ENCODE results near the gene PSMD12.

Gene PSMD12

DNA sequence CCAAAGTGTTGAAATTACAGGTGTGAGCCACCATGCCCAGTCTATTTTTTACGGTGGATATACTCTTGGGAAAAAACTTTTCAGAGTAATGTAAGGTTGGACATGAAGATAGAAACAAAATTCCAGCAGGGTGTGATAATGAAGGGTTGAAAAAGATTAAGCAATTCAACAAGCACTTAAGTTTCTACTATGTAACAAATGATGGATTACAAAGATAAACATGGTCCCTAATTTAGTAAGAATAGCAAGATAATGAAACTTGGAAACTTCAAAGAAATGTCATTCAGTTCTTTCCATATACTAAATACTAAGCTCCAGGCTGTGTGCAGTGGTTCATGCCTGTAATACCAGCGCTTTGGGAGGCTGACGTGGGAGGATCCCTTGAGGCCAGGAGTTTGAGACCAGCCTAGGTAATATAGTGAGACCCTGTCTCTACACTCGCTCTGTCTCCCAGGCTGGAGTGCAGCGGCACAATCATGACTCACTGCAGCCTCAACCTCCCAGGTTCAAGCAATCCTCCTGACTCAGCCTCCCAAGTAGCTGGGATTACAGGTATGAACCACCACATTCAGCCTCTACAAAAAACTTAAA, 31.0 kb downstream of the PSMD12 start:
- TF ChIP-seq POLR2AphosphoS5 (IDR thresholded peaks at IDR 0.05; ENCODE audit: low read depth, low read length), result no peak
- TF ChIP-seq TAF1 (IDR thresholded peaks at IDR 0.05; ENCODE audit: borderline replicate concordance, insufficient read depth, low read length), result no peak
- no peak for TF ChIP-seq SIN3A (IDR thresholded peaks at IDR 0.05; ENCODE audit: borderline replicate concordance, insufficient read depth, low read length)
- no peak for TF ChIP-seq FOXP2 (optimal IDR thresholded peaks at IDR 0.05; ENCODE audit: borderline replicate concordance, extremely low read depth, extremely low read length, insufficient read depth)
- TF ChIP-seq, protein P1, sequence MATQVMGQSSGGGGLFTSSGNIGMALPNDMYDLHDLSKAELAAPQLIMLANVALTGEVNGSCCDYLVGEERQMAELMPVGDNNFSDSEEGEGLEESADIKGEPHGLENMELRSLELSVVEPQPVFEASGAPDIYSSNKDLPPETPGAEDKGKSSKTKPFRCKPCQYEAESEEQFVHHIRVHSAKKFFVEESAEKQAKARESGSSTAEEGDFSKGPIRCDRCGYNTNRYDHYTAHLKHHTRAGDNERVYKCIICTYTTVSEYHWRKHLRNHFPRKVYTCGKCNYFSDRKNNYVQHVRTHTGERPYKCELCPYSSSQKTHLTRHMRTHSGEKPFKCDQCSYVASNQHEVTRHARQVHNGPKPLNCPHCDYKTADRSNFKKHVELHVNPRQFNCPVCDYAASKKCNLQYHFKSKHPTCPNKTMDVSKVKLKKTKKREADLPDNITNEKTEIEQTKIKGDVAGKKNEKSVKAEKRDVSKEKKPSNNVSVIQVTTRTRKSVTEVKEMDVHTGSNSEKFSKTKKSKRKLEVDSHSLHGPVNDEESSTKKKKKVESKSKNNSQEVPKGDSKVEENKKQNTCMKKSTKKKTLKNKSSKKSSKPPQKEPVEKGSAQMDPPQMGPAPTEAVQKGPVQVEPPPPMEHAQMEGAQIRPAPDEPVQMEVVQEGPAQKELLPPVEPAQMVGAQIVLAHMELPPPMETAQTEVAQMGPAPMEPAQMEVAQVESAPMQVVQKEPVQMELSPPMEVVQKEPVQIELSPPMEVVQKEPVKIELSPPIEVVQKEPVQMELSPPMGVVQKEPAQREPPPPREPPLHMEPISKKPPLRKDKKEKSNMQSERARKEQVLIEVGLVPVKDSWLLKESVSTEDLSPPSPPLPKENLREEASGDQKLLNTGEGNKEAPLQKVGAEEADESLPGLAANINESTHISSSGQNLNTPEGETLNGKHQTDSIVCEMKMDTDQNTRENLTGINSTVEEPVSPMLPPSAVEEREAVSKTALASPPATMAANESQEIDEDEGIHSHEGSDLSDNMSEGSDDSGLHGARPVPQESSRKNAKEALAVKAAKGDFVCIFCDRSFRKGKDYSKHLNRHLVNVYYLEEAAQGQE (IDR thresholded peaks at IDR 0.05; ENCODE audit: insufficient read depth in 1 of 2, low read depth in 2 of 2, low read length in 2 of 2), result no peak

DNA sequence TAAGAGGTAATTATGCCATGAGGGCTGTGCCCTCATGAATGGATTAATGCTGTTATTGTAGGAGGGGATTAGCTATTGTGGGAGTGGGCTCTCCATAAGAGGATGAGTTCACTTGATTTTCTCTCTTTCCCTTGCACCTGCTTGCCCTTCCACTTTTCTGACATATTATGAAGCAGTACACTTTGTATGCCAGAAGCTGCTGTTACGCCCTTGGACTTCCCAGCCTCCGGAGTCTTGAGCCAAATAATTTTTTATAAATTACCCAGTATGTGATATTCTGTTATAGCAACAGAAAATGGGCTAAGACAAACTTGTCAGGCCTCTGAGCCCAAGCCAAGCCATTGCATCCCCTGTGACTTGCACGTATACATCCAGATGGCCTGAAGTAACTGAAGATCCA, 38.4 kb downstream of the PSMD12 start:
- TF ChIP-seq, protein P1 (IDR thresholded peaks at IDR 0.05; ENCODE audit: insufficient read depth in 1 of 2, low read depth in 2 of 2, low read length in 2 of 2), result no peak
- TF ChIP-seq FOXP2 (optimal IDR thresholded peaks at IDR 0.05; ENCODE audit: borderline replicate concordance, extremely low read depth, extremely low read length, insufficient read depth) (no peak), POLR2AphosphoS5 (IDR thresholded peaks at IDR 0.05; ENCODE audit: low read depth, low read length) (no peak), SIN3A (IDR thresholded peaks at IDR 0.05; ENCODE audit: borderline replicate concordance, insufficient read depth, low read length) (no peak)

DNA sequence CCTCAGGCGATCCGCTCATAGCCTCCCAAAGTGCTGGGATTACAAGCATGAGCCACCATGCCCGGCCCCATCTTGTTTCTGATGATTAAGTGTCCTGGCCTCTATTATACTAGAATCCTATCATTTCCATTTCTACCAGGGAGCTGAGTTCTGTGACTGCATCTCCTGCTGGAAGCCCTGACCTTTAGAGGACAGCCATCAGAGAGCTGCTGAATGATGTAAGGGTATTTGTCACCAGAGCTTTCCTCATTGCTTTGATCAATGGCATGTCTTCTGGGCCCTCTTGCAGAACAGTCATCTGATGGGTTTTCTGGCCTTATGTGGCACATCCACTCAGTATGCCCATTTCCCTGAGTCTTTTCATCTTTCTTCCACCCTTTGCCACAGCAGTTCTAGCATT, 39.9 kb downstream of the PSMD12 start:
- TF ChIP-seq, protein P1 (IDR thresholded peaks at IDR 0.05; ENCODE audit: insufficient read depth in 1 of 2, low read depth in 2 of 2, low read length in 2 of 2), result no peak
- TF ChIP-seq FOXP2 (optimal IDR thresholded peaks at IDR 0.05; ENCODE audit: borderline replicate concordance, extremely low read depth, extremely low read length, insufficient read depth), result no peak
- TF ChIP-seq POLR2AphosphoS5 (IDR thresholded peaks at IDR 0.05; ENCODE audit: low read depth, low read length), result no peak
- no peak for TF ChIP-seq SIN3A (IDR thresholded peaks at IDR 0.05; ENCODE audit: borderline replicate concordance, insufficient read depth, low read length)
- TF ChIP-seq TAF1 (IDR thresholded peaks at IDR 0.05; ENCODE audit: borderline replicate concordance, insufficient read depth, low read length), result no peak

DNA sequence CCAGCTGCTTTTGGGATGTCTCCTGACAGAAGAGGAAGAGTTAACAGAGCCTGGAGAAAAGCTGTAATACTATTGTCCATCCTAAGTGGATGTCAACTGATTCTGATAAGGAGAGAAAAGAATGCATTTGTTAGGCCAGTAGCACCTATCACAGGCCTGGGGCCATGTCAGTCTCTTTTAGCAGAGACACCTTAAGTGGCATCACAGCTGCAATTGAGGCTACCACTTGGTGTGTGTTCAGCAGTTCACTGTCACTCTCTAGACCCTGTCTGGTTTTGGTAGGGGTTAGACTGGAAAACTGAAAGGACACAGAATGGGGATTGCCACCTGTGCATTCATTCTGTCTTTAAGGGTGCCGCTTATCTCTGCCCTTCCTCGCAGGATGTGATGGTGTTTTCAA, 42.0 kb downstream of the PSMD12 start:
- no peak for TF ChIP-seq SIN3A (IDR thresholded peaks at IDR 0.05; ENCODE audit: borderline replicate concordance, insufficient read depth, low read length)
- TF ChIP-seq POLR2AphosphoS5 (IDR thresholded peaks at IDR 0.05; ENCODE audit: low read depth, low read length), result no peak
- TF ChIP-seq, protein P1 (IDR thresholded peaks at IDR 0.05; ENCODE audit: insufficient read depth in 1 of 2, low read depth in 2 of 2, low read length in 2 of 2), result no peak
- no peak for TF ChIP-seq FOXP2 (optimal IDR thresholded peaks at IDR 0.05; ENCODE audit: borderline replicate concordance, extremely low read depth, extremely low read length, insufficient read depth)
- no peak for TF ChIP-seq TAF1 (IDR thresholded peaks at IDR 0.05; ENCODE audit: borderline replicate concordance, insufficient read depth, low read length)

DNA sequence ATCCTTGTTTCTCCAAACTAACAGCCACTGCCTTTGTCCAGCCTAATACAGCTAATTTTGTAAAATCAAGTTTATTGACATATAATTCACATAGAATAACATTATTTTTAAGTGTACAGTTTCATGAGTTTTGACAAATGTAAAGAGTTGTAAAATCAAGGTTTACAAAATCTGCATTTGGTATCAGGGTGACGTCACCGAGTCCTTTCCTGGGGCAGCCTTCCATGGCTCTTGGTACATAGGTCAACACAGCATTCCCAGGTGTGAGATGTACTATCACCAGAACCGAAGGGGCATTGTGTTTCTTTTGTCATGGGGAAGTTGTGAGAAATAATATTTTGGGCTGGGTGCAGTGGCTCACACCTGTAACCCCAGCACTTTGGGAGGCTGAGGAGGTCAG, 42.9 kb downstream of the PSMD12 start:
- TF ChIP-seq, protein P1 (IDR thresholded peaks at IDR 0.05; ENCODE audit: insufficient read depth in 1 of 2, low read depth in 2 of 2, low read length in 2 of 2), result no peak
- TF ChIP-seq SIN3A (IDR thresholded peaks at IDR 0.05; ENCODE audit: borderline replicate concordance, insufficient read depth, low read length) (no peak), TAF1 (IDR thresholded peaks at IDR 0.05; ENCODE audit: borderline replicate concordance, insufficient read depth, low read length) (no peak)

Data from PFSK-1 (cell line).